22Rv1 (cell line): Measurements from ENCODE around the gene APBB2.

Experiments used
- CTCF ChIP-seq: fragments of 450-650 bp; IDR thresholded peaks from 2 replicates; pipeline ENCODE4 v1.5.1; 2017; ENCODE audit warnings: mild to moderate bottlenecking
- ZFX ChIP-seq: fragments of 450-650 bp; IDR thresholded peaks from 2 replicates; pipeline ENCODE4 v1.6.1; 2017; ENCODE audit warnings: antibody characterized with exemption, borderline replicate concordance

DNA sequence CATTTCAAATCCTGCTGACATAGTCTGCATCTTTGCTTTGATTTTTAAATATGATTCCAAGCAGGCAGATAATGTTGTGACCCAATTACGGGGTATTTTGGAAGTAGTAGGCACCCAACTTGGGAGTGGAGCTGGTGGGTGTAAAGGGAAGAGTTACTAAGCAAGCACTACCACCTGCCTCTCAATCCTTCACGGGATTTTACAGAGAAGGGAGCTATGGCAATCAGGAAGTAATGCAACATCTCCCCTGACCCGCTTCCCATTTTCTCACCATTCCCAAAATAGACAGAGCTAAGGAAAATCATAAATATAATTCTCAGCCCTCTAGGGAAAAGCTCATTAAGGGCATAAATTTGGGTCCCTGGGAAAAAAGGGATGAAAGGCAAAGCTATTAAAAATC lies 9.2 kb downstream of the APBB2 start:
- TF ChIP-seq CTCF (no peak), ZFX (no peak)
